Heart right ventricle (tissue), 16 donors: ENCODE data around the gene CADPS2. TPM values are rescaled to one million over a fixed set of nuclear protein-coding genes. Genes with fewer than 3 reads are reported as not detected.

Experiments used
- ATAC-seq, 8 donors: fragments of 200-7000 bp; cut with Tn5 transposase; one replicate each; pipeline ENCODE4 v1.9.1; 2020; ENCODE audit warnings: mild to moderate bottlenecking in 8 of 8, moderate library complexity in 8 of 8, moderate number of reproducible peaks in 1 of 8
- DNase-seq, 2 donors: peaks; one replicate each; pipeline ENCODE4 v3.0.0-alpha.2; 2020
- H3K27ac ChIP-seq, 10 donors: fragments of 200-600 bp; sonication (generic) in 2 of 10; one replicate each; pipeline versions ENCODE4 v1.5.0 to v1.8.0; 2020 to 2022; ENCODE audit warnings: mild to moderate bottlenecking in 3 of 10
- H3K27me3 ChIP-seq, 7 donors: fragments of 200-600 bp; one replicate each; pipeline ENCODE4 v1.8.0; 2021 to 2022; ENCODE audit warnings: mild to moderate bottlenecking in 2 of 7
- H3K36me3 ChIP-seq, 9 donors: fragments of 200-600 bp; sonication (generic) in 1 of 9; one replicate each; pipeline versions ENCODE4 v1.5.0 to v1.8.0; 2020 to 2022; ENCODE audit warnings: mild to moderate bottlenecking in 2 of 9
- H3K4me1 ChIP-seq, 9 donors: fragments of 200-600 bp; sonication (generic) in 1 of 9; one replicate each; pipeline versions ENCODE4 v1.5.0 to v1.8.0; 2020 to 2022; ENCODE audit warnings: mild to moderate bottlenecking in 4 of 9
- H3K4me3 ChIP-seq, 10 donors: fragments of 200-600 bp; sonication (generic) in 2 of 10; one replicate each; pipeline versions ENCODE4 v1.5.0 to v1.8.0; 2020 to 2022; ENCODE audit warnings: mild to moderate bottlenecking in 7 of 10, moderate library complexity in 2 of 10
- H3K9me3 ChIP-seq, 11 donors: fragments of 200-600 bp in 10 of 11; sonication (generic) in 2 of 11; one replicate each; pipeline versions ENCODE4 v1.5.0 to v1.8.0; 2013 to 2022; ENCODE audit warnings: mild to moderate bottlenecking in 2 of 11, control low read depth in 1 of 11, moderate library complexity in 1 of 11
- CTCF ChIP-seq, 9 donors: fragments of 200-600 bp; sonication (generic) in 2 of 9; IDR thresholded peaks; one replicate each; pipeline versions ENCODE4 v1.5.0 to v1.8.0; 2021 to 2022; ENCODE audit warnings: antibody characterized with exemption in 9 of 9, mild to moderate bottlenecking in 5 of 9, moderate library complexity in 1 of 9
- WGBS, 2 donors: extraction: QIAGEN DNeasy Blood & Tissue Kit; methylation state at CpG; one replicate each; pipeline ENCODE4 v1.1.7; 2013; ENCODE audit warnings: inconsistent platforms in 1 of 2; 5-methylcytosine and 5-hydroxymethylcytosine counted together
- intact Hi-C, 10 donors: fragments of 100-400 bp; cut with DNase I; formaldehyde crosslinking; loops; one replicate each; pipeline versions ENCODE4 v1.11.1 to v1.14.2; 2022
- polyA plus RNA-seq, 2 donors: library from polyadenylated mRNA; stranded (reverse); fragments of 200-250 nt; gene quantifications; one replicate each; pipeline ENCODE4 v1.2.3, GENCODE V29; 2013
- total RNA-seq, 10 donors: library from RNA; stranded (reverse); fragmentation: NEBNext Ultra II Directional in 3 of 10; extraction: Animal tissue kit (Norgen Biotek cat#: 25700) in 3 of 10; gene quantifications; one replicate each; pipeline versions ENCODE4 v1.2.1 to v1.2.4, GENCODE V29; 2021 to 2023
- donor health status: Arrhythmogenic right ventricular cardiomyopathy.
- donor health status: ischemic (EF 13 %, LVEDD 7.1; RV severe dilation, severe dysfunction).
- donor health status: healthy with polysubstance abuse.
- donor health status: DM: no; HTN: yes; CAD: no.
- donor health status: DM: no; HTN: no; CAD: no.
- donor health status: ischemic (EF 25% LVEDD 6.9; RV normal size, moderate dysfunction).
- donor health status: ischemic (EF 25% LVEDD 5.7; RV mildly dilated, moderate dysfunction).
- donor health status: healthy.
- donor health status: DM: yes; HTN: yes; CAD: no.
- donor health status: Ischemic cardiomyopathy.
- donor health status: ischemic (EF 35%, LVEDD 5.7; RV mildly dilated, moderate dysfunction).
- donor health status: nonischemic (EF 11% LVEDD 7.7; RV severe dilation, severe dysfunction).
- donor health status: DM: yes; HTN: yes; CAD: no.
- donor health status: PGD.
- donor health status: ischemic (EF 29% LVEDD 5.4; RV normal size, mild dysfunction).
- donor health status: nonischemic (EF 23%, LVEDD 6.1; RV moderate dilation, normal function).

The CADPS2 gene
- total and polyA plus RNA-seq, 12 donors = 3.6 to 25.7 (median 6.6) TPM

DNA sequence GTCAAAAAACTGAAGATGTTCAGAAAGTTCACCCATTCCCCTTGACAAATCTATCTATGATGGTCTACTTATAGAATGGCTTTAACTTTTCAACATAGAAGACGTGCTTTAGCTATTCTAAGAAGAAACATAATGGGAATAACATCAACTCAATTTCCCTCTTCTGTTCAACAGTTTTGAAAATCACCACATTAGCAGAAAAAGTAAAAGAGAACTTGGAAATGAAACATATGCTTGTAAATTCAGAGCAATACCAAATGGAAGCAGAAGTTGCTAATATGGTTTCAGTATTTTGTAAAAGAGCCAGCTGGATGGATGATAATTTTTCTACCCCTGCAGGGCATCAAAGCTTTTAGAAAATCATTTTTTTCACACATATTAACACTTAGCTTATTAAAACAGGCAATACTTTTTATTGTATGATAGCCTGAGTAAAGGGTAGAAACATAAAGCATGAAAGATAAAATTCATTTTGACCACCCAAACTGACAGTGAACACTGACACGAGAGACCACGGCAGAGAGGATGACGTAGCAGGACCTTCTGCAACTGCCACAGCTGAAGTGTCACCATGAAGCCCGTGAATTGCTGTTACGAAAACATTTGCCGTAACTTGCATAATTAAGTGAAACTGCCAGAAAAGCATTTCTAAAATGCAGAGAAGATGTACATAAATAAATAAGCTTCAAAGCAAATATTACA is 542.5 kb downstream of the CADPS2 start:
- ATAC-seq = no peak
- peaks cover 0 to 25% (median 0%) of the 10 kb centered on the region in 9 donors for H3K36me3 ChIP-seq
- no peaks in the 10 kb centered on the region for H3K27me3 ChIP-seq
- no peaks in the 10 kb centered on the region for H3K4me1 ChIP-seq
- no peak overlapping the region for H3K27ac ChIP-seq
- H3K9me3 ChIP-seq = no peaks in the 10 kb centered on the region
- 86 to 89% methylated on average over 7 of the region's 7 CpGs for WGBS, 2 donors
- H3K4me3 ChIP-seq = no peak overlapping the region
- no peak for TF ChIP-seq CTCF (IDR thresholded peaks at IDR 0.05)
- intact Hi-C loops = no loop called here
- DNase-seq = no peak

DNA sequence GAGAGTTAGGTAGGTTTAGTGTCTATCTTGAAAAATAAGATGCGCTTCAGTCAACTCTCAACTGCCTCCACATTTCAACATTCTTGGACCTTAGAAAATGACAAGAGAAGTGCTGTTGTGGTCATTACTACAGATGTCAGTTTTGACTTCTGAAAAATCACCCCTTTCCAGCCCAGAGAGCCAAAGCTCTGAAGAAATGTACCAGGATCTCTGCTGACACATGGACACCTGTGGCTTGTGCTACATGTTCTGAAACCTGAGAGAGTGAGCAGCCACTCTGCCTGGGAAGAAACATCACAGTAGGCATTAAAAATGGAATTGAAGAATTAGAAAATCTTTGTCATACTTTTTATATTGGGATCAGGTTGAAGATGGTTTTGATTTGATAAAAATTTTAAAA is 545.8 kb downstream of the CADPS2 start:
- Histone ChIP-seq H3K9me3 (no peaks in the 10 kb centered on the region), H3K4me1 (no peaks in the 10 kb centered on the region), H3K36me3 (peaks cover 0 to 17% (median 0%) of the 10 kb centered on the region in 9 donors), H3K27ac (no peak overlapping the region), H3K27me3 (no peaks in the 10 kb centered on the region), H3K4me3 (no peak overlapping the region)
- ATAC-seq = no peak
- WGBS, 2 donors = 96 to 98% methylated on average over 1 of the region's 1 CpG
- intact Hi-C loops = no loop called here
- no peak for DNase-seq
- TF ChIP-seq CTCF (IDR thresholded peaks at IDR 0.05) = no peak

GRCh38 chr7:122339145-122339904 is 546.9 kb downstream of the CADPS2 start:
- Histone ChIP-seq H3K27ac (no peak overlapping the region), H3K4me1 (no peaks in the 10 kb centered on the region), H3K9me3 (no peaks in the 10 kb centered on the region), H3K4me3 (no peak overlapping the region), H3K27me3 (no peaks in the 10 kb centered on the region), H3K36me3 (peaks cover 0 to 10% (median 0%) of the 10 kb centered on the region in 9 donors)
- WGBS, 2 donors = 85 to 87% methylated on average over 6 of the region's 6 CpGs
- DNase-seq = no peak
- no peak for ATAC-seq
- no peak for TF ChIP-seq CTCF (IDR thresholded peaks at IDR 0.05)
- intact Hi-C loops = no loop called here

- Histone ChIP-seq H3K4me3 (no peak overlapping the region), H3K36me3 (no peaks in the 10 kb centered on the region), H3K4me1 (no peaks in the 10 kb centered on the region), H3K27ac (no peak overlapping the region), H3K27me3 (no peaks in the 10 kb centered on the region), H3K9me3 (no peaks in the 10 kb centered on the region)
- intact Hi-C loops = no loop called here
- no peak for TF ChIP-seq CTCF (IDR thresholded peaks at IDR 0.05)
- ATAC-seq (no peak), DNase-seq (no peak)
- WGBS, 2 donors = 63 to 67% methylated on average over 2 of the region's 2 CpGs
These were observed 549.2 kb downstream of the CADPS2 start for GRCh38 chr7:122337011-122337410.
